GM21528 (cell line): Measurements from ENCODE around the gene PLCB3.
A peak's percentile ranks its signal among the peaks of the same experiment; 100 is the strongest.
"Not testable (repeated sequence)": the region's sequence is repeated elsewhere in the genome, so short reads cannot be mapped to it uniquely, and the experiment has no call there.

Experiments used
- ATAC-seq: cut with Tn5 transposase; IDR thresholded peaks from one replicate; pipeline ENCODE4 v1.9.1; 2021; ENCODE audit warnings: mild to moderate bottlenecking, moderate library complexity; ENCODE audit not compliant: unreplicated experiment, low FRiP score

PLCB3 gene

DNA sequence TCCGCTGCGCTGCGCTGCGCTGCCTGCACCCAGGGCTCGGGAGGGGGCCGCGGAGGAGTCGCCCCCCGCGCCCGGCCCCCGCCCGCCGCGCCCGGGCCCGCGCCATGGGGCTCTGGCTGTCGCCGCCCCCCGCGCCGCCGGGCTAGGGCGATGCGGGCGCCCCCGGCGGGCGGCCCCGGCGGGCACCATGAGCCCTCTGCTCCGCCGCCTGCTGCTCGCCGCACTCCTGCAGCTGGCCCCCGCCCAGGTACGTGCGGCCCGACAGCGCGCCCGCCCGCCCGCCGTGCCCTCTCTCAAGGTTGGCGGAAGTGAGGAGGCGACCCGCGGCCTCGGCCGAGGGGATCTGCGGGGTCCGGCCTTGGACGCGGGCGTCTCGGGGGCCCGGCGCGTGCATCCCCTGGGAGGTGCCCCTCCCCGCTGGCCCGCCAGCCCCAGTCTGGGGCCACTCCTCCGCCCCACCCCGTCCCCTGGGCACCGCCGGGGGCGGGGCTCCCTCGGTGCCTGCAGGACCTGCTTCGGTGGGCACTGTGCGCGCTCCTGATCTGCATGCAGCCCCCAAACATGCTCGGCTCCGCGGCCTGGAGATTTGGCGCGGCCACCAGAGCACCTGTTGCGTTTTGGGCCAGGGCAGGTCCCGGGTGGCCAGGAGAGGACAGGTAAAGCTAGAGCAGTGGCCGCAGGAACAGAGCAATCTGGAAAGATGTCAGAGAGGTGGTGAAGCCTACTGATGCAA lies 16.5 kb upstream of the PLCB3 start:
- no peak for ATAC-seq

DNA sequence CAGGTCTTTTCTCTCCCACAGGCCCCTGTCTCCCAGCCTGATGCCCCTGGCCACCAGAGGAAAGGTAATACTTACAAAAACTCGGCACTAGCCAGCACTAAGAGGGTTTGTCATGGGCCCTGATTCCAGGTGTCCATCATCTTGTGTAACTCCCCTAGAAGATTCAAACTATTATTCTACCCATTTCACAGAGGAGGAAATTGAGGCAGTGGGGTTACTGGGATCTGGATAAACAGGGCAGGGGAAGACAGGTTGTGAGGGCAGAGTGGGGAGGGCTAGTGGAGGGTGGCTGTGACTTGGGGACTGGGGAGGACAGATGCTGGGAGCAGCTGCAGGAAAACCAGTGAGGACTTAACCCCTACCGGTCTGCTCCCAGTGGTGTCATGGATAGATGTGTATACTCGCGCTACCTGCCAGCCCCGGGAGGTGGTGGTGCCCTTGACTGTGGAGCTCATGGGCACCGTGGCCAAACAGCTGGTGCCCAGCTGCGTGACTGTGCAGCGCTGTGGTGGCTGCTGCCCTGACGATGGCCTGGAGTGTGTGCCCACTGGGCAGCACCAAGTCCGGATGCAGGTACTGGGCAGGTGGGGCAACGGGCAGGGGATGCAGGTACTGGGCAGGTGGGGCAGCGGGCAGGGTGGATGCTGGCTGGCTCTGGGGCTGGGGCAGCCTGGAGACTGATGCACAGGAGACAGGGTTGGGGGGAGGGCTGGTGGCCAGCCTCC lies 15.7 kb upstream of the PLCB3 start:
- no peak for ATAC-seq

DNA sequence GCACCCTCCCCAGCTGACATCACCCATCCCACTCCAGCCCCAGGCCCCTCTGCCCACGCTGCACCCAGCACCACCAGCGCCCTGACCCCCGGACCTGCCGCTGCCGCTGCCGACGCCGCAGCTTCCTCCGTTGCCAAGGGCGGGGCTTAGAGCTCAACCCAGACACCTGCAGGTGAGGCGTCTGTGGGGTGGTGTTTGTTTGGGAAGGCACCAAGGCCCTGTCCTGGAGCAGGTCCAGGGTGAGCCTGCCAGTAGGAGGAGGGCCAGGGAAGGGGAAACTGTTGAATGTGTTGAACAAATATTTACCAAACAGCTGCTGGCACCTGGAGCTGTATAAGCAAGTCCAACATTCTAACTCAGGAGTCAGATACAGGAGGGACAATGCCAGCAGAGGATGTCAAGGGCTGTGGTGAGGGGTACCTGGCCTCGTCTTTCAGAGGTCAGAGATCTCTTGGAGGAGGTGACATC lies 13.8 kb upstream of the PLCB3 start:
- no peak for ATAC-seq

DNA sequence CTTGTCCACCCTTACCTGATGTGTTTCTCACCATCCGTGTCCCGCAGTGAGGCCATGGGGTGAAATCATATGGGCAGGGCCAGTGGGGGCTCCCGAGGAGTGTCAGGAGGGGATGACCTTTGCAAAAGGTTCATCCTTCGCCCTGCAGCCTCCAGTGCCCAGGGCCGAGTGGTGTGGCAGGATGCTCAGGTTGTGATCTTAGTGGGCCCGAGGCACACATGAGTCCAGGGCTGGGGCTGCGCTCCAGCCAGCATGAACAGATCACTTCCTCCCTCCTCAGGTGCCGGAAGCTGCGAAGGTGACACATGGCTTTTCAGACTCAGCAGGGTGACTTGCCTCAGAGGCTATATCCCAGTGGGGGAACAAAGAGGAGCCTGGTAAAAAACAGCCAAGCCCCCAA lies 13.3 kb upstream of the PLCB3 start:
- ATAC-seq: no peak

DNA sequence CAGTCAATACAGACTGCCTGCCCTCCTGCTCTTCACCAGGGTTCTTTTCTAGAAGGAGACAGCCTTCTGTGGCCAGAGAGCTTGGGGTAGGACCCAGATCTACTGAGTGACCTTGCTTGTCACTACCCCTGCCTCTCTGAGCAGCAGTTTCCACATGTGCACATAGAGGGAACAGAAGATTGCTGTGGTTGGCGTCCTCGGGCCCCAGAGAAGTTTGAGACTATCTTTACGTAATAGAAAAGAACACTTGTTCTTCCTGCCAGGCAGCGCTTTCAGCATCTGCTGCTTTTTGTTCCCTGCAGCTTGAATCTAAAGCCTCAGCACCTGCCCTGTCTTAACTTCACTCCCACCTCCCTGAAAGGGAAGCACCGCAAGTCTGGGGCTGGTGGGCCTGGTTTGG lies 12.3 kb upstream of the PLCB3 start:
- ATAC-seq: no peak

DNA sequence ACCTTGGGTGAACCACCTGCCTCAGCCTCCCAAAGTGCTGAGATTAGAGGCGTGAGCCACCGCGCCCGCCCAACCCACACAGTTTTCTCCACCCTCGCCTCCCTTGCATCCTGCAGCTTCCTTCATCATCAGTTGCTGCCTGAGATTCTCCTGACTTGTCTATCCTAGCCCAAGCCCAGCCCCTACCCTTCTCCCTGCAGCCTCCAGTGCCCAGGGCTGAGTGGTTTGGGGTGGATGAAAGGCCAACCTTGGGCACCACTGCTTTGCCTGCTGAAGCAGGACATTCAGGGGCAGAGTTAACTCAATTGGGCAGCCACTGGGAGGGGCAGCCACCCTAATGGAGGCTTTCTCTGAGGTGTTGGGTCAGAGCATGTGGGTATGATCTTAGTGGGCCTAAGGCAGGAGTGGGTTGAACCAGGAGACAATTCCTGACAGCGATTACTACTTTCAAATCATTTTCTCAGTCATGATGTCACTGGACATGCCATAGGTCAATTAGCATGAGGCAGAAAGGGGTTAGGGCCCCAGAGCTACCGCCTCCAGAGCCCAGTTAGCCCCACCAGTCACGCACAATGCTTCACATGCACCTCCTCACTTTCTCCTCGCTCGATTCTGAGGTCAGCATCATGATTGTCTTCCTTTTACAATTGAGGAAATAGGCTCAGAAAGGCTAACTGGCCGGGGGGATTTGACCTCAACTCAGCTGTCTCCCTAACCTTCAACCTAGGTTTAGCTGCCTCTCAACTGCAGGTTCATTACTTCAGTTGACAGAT lies 11.5 kb upstream of the PLCB3 start:
- ATAC-seq: no peak

DNA sequence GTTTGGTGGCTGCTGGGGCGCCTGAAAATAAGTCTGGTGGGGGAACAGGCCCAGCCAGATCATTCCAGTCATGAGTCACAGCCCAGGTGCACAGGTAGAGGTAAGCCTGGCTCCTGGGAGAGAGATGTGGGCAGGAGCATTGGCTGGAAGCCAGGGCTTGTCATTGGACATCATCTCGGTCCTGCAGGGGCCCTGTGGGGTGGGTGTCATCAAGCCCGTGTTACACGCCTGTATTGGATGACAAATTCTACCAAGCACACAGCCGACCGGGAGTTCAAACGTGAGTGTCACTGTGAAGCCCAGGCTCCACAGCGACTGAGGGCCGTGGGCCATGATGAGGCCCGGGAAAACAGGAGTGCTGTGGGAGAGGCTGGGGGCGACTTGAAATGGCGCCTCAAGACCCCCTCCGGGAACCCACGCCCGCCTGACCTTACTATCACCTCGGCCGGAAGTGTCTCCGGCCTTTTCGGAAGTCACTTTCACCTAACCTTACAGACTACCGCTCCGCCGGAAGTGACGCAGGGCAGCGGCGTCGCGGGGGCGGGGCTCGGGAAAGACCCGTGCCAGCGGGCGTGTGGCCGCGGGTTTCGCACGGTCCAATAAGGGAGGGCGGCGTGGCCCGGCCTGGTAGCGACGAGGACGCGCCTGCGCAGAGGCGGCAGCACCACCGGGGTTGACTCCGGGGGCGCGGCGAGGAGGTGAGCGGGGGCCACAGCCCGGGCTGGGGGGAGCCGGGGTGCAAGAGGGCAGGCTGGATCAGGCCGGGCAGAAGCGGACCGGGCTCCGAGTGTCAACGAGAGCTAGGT lies 10.7 kb upstream of the PLCB3 start, which contains the start of gene FKBP2:
TSS of gene FKBP2 (plus strand) at position 661 of the 806 bp plus-strand sequence. CDS start 1,293 bp downstream, outside the sequence.
- ATAC-seq: peak; percentile 49

DNA sequence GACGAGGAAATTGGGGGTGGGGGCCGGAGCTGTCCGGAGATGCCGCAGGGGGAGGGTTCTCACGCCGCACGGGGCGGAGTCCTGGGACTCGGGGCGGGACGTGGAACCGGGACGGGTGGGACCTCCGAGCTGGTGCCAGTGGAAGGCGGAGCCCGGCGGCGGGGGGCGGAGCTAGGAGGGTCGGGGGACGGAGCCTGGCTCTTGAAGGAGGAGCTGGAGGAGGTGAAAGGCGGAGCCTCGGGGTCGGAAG lies 10.2 kb upstream of the PLCB3 start:
- peak; percentile 66 for ATAC-seq

DNA sequence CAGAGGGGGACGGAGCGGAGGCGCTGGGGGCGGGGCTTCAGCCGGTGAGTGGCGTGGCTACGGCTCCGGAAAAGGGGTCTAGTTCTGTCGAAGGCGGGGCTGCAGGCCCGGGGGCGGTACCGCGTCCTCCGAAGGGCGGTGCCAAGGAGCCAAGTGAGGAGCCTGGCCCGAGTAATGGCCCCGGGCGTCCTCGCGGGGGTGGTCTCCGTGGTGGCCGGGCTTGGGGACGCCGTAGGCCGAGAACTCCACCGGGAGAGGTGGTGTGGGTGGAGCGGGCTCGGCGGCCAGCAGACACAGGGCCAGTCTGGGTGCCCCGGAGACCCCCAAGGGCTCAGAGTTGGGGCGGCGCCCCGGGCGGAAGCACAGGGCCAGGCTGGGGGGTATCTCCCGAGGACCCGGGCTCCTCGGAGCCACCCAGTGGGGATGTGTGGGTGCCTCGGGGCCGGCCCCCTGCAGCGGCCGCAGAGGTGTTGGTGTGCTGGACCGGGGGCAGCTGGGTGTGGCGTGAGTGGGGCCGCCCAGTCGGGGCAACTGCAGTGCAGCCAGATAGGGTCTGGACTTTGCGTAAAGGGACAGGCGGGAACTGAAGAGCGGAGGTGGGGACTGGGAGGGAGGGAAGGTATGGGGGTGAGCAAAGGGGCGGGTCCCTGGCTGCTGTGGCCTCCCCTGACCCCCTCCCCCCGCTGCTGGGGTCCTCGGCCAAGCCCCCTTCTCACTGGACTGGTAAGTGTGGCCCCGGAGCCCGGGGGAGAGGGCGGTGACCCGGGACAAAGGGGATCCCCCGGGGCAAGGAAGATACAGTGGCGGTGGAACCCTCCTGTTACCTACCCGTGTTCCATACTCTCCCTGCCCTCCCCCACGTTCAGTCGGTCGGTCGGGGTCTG lies 9.6 kb upstream of the PLCB3 start:
- ATAC-seq: peak; percentile 61

DNA sequence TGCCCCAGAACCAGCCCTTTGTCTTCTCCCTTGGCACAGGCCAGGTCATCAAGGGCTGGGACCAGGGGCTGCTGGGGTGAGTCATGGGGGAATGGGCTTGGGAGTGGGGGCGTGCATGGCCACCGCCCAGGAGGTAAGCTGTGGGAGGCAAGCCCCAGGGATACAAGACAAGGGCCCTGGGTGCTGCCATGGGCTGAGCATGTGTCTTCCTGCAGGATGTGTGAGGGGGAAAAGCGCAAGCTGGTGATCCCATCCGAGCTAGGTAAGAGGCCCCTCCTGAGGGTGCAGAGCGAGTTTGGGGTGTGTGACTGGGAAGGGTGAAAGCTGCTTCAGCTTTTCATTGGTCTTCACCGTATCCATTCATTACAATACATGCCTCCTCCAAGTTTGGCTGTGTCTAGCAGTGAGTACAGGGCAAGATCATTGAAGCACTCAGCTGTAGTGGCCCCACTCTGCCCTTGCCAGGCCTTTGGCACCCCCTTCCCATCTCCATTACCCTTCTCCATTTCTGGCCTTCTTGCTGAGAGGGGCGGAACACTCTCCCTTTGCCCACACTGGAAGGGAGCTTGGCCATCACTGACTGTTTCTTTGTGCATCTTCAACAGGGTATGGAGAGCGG lies 8.0 kb upstream of the PLCB3 start:
- ATAC-seq: no peak

DNA sequence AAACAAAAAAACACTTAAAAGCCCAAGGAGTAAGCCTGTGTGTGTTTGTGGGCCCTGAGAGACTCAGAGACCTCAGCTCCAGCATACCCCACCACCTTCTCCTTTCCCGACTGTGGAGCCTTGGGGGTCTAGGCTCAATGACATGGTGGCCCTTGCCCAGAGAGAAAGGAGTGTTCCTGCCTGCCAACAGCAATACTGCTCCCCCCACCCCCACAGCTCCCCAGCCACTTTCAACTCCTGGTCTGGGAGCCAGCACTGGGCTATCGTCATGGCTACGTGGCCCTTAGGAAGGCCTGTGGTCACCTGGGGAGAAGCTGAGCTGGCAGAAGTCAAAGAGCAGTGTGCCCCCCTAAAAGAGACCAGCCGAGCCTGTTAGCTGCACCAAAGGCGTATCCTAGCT lies 7.2 kb upstream of the PLCB3 start:
- ATAC-seq: no peak

DNA sequence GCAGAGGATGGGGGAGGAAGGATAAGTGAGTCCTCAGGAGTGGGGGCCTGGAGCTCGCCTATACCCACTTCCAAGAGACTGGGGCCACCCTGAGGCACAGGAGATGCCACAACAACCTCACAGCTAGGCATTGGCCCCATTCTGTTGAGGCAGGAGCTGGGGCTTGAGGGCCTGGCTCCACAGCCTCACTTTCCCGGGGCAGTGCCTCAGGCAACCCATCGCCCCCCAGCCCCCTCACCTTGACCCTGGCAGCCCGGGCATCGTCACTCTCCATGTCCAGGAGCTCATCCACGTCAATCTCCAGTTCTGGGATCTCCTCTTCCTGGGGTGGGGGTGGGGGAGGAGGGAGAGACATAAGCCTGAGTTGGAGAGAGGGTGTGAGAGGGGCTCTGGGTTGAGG lies 6.4 kb upstream of the PLCB3 start:
- no peak for ATAC-seq

DNA sequence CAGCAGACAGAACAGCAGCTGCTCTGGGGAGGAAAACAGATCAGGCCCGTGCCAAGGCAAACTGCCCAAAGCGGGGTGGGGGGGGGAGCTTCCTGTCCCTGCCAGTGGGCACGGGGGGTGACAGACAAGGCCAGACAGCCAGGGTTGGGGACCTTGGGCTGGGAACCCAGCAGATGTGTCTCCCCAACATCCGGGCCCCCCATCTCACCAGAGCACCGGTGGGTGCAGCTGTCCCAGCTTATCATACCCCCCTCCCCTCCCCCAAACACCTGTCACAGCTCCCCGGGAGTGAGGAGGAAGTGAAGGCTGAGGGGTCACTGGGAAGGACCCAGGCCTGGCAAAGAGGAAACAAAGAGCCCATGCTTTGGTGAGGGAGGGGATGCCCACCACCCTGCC lies 5.9 kb upstream of the PLCB3 start:
- no peak for ATAC-seq

DNA sequence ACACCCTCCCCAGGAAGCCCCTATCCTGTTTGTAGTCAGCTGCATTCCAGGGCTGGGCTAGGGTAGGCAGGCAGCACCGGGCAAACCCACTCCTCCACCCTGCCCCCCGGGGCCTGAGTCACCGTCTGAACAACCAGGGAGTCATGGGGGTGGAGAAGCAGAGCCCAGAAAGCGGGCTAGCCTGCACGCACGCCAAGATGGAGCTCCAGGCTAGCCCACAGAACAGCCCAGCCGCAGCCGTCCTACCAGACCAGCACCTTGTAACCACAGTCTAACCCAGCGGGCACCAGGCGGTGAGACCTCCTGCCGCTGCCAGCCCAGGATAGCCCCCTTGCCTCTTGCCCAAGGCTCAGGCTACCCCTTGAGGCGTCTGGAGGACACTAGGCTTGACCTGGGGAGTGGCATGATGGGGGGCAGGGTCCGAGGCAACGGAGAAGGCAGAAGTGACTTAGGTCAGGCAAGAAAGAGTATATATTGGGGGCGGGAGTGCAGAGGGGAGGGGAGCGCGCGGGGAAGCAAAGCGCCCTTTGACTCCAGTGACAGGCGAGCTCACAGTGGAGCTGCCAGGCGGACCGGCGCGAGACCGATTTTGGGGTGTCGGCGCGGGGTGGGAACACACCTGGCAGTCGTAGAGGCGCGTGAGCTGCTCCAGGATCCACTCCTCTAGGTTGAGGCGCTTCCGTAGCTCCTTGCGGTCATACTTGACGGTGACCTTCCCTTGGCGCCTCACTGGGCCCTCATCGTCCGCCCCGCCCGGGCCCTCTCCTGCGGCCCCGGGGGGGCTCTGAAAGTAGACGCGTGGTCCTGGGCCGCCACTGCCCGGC lies 5.3 kb upstream of the PLCB3 start:
- no peak for ATAC-seq

DNA sequence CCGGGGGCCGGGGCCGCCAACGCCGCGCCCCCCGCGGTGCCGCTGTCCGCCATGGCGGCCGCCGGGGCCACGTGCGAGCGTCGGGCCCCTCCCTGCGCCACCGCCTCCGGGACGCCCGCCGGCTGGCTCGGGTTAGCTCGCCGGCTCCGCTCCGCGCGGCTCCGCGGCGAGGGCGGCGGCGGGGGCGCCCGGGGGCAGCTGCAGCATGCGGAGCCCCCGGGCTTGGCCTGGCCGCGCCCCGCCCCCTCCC lies 4.8 kb upstream of the PLCB3 start:
- not testable (repeated sequence) for ATAC-seq

DNA sequence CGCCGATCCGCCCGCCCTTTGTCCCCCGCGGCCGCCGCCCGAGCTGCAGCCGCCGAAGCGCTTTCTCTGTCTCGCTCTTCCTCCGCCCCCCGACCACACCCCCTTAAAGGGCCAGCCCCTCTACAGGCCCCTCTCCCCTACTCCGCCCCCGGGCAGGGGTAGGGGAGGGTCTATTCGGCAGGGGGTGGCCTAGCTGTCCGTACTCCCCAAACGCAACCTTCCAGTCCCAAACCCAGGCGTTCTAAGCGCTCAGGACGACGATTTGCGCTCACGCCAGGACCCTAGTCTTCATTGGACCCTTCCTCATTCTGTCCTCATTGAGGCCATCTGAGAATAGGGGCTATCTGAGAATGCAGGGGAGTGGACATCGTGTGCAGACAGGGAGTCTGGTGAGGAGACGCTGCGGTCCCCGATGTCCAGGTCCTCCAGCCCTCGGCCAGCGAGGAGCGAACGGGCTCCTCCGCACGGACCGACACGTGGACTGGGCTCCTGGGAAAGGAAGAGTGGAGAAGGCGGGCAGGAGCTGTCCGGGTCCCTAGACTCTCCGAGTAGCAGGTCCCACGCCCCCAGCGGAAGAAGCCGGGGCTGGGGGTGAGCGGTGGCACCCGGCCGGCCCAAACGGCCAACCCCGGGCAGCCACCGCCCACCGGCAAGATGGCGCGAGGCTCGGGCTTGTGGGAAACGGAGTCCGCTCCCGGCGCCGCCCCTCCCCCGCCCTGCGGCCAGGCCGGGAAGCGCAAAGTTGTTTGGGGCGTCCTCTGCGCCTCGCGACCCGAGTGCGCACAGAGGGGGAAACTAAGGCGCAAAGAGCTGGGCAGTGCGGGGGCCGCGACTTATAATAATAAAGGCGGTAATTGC lies 4.2 kb upstream of the PLCB3 start, which contains the start of gene PPP1R14B:
TSS of gene PPP1R14B (minus strand) at position 73 of the 858 bp plus-strand sequence. CDS start 270 bp downstream, outside the sequence.
- no peak for ATAC-seq

DNA sequence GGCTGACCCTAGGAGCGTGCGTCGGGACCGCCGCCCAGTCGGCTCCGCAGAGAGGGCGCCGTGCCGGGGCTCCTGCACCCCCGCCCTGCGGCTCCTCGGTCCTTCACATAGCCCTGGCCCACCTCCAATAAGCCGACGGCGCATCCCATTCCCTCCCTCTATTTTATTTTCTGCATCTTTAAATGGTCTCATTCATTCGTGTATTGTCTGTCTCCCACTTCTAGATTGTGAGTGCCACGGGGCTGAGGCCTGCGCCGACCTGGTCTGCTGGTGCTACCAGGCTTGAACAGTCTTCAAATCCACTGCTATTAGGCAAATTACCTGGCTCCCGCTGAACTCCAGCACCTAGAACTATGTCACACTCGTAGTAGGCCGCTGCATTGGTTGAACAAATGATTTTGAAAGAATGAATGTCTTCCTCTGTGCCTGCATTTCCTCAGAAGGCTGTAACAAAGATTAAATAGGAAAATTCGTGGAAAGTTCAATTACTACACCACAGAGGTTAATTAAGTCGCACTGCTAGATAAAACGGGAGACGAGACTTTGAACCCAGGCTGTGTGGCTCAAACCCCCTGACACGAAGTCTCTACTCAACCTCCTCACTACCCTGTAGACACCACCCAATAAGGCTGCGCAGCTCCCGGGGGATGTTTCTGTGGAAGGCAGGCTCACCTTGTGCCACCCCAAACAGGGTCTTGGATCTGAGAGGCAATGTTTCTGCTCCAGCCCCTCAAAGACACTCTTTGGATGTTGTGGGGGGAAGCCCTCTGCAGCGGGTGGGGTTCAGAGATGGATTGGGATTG lies 3.4 kb upstream of the PLCB3 start:
- no peak for ATAC-seq
